Measurements from ENCODE around the gene FBLN5. TPM values are rescaled to one million over a fixed set of nuclear protein-coding genes. Genes with fewer than 3 reads are reported as not detected.
"Not testable (repeated sequence)": the region's sequence is repeated elsewhere in the genome, so short reads cannot be mapped to it uniquely, and the experiment has no call there.

The FBLN5 gene
- total and polyA plus RNA-seq, 9 of the 15 experiments (the other 6 are each of a cell fraction or from before 2014, with no cell fraction given): 0.11 to 0.22 TPM; not detected in 7

DNA sequence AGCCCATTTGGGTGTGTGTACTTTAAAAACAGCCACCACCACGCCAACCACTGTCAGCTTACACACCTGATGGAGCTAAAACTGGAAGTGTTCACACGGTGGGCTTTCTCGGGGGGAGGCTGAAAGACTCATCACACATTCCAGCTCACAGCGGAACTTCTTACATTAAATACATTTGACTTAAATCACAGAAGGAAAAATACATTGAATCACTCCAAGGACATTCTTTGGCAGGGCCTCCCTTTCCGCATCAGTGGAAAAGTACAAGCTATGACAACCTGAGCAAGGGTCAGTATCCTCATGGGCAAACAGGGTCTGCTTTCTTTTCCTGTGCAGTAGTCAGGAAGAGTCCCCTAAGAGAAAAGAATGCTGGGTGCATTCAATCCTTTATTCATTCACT is 49.1 kb downstream of the FBLN5 start:
- CTCF ChIA-PET (ENCODE audit: low intra/inter-chr PET ratio): no interaction called here
- Histone ChIP-seq H3K79me2 (ENCODE audit: control insufficient read depth, insufficient read depth, low read length) (no peaks in the 10 kb centered on the region), H3K4me2 (ENCODE audit: insufficient read depth, low read length) (no peak overlapping the region), H3K27me3 (ENCODE audit: control insufficient read depth in 2 of 2, insufficient read depth in 2 of 2, low read length in 2 of 2) (peaks cover 4 to 29% of the 10 kb centered on the region in 2 experiments), H2AFZ (ENCODE audit: low read depth, low read length) (no peak overlapping the region), H4K20me1 (replicated peaks; ENCODE audit: control insufficient read depth, insufficient read depth, low read length) (no peaks in the 10 kb centered on the region), H3K4me1 (replicated peaks in 1 of 2; ENCODE audit: control insufficient read depth in 2 of 2, insufficient read depth in 2 of 2, low read length in 2 of 2) (no peaks in the 10 kb centered on the region), H3K4me3 (no peak overlapping the region), H3K27ac (ENCODE audit: extremely low read depth, low read depth, low read length) (no peak overlapping the region), H3K9me3 (replicated peaks; ENCODE audit: control insufficient read depth, insufficient read depth, low read depth, low read length) (no peaks in the 10 kb centered on the region), H3K36me3 (ENCODE audit: control insufficient read depth, insufficient read depth, low read length) (no peaks in the 10 kb centered on the region), H3K9ac (ENCODE audit: insufficient read depth in 1 of 2, low read depth in 2 of 2, low read length in 2 of 2) (no peak overlapping the region), H3K9me1 (ENCODE audit: control insufficient read depth, insufficient read depth, low read length) (no peaks in the 10 kb centered on the region)
- intact Hi-C loops (cut with micrococcal nuclease) (loop anchor here (10.0 kb wide), 1 partner anchor 244 kb away; no protein-coding TSS in a partner anchor), in situ Hi-C loops (cut with MboI) (no loop called here)
- FAIRE-seq (no peak), ATAC-seq (no peak), DNase-seq (ENCODE audit: extremely low read depth in 1 of 4, low spot score in 3 of 4) (no peak)
- TF ChIP-seq WHSC1 (IDR thresholded peaks at IDR 0.05; ENCODE audit: low read length) (no peak), CCNT2 (IDR thresholded peaks at IDR 0.05; ENCODE audit: borderline replicate concordance, extremely low read depth, insufficient read length, low read depth, low read length) (no peak), MAFF (IDR thresholded peaks at IDR 0.05; ENCODE audit: low read length) (no peak), SLC30A9 (CRISPR knock-in tag; IDR thresholded peaks at IDR 0.05) (no peak), SREBF1 (IDR thresholded peaks at IDR 0.05; ENCODE audit: borderline replicate concordance, low read depth, low read length) (no peak), ZNF24 (IDR thresholded peaks at IDR 0.05) (no peak), ZEB2 (IDR thresholded peaks at IDR 0.05) (no peak), CHD4 (IDR thresholded peaks at IDR 0.05; ENCODE audit: insufficient read depth, insufficient replicate concordance, low read depth, low read length, poor library complexity, severe bottlenecking) (no peak), FOXA1 (IDR thresholded peaks at IDR 0.05; ENCODE audit: borderline replicate concordance) (no peak), ZNF75A (CRISPR knock-in tag; IDR thresholded peaks at IDR 0.05) (no peak), CREBBP (IDR thresholded peaks at IDR 0.05; ENCODE audit: low read depth, low read length) (no peak), ZNF589 (CRISPR knock-in tag; IDR thresholded peaks at IDR 0.05; ENCODE audit: low read depth) (no peak), JUNB (CRISPR knock-in tag; conservative IDR thresholded peaks at IDR 0.05) (no peak), GATAD2A (IDR thresholded peaks at IDR 0.05) (no peak)
- 15% methylated on average over 5 of the region's 5 CpGs for WGBS (ENCODE audit: insufficient coverage, low coverage, missing lambda C conversion rate)
- no TSS peak for BruUV-seq (replicated peaks)
- POLR2A ChIA-PET: no interaction called here

GRCh38 chr14:91897716-91898115 is 49.8 kb downstream of the FBLN5 start:
- H3K9me1 ChIP-seq (ENCODE audit: control insufficient read depth, insufficient read depth, low read length); DNase-seq (ENCODE audit: extremely low read depth in 1 of 4, low spot score in 3 of 4); H2AFZ ChIP-seq (ENCODE audit: low read depth, low read length); H3K79me2 ChIP-seq (ENCODE audit: control insufficient read depth, insufficient read depth, low read length); H3K4me2 ChIP-seq (ENCODE audit: insufficient read depth, low read length); H3K27ac ChIP-seq (ENCODE audit: extremely low read depth, low read depth, low read length); POLR2A ChIA-PET; H3K4me1 ChIP-seq (replicated peaks in 1 of 2; ENCODE audit: control insufficient read depth in 2 of 2, insufficient read depth in 2 of 2, low read length in 2 of 2); in situ Hi-C loops (cut with MboI); H3K36me3 ChIP-seq (ENCODE audit: control insufficient read depth, insufficient read depth, low read length); BruUV-seq (replicated peaks); H3K9me3 ChIP-seq (replicated peaks; ENCODE audit: control insufficient read depth, insufficient read depth, low read depth, low read length); ATAC-seq; H3K4me3 ChIP-seq; H3K9ac ChIP-seq (ENCODE audit: insufficient read depth in 1 of 2, low read depth in 2 of 2, low read length in 2 of 2); FAIRE-seq; CTCF ChIA-PET (ENCODE audit: low intra/inter-chr PET ratio); H4K20me1 ChIP-seq (replicated peaks; ENCODE audit: control insufficient read depth, insufficient read depth, low read length): not testable (repeated sequence)
- H3K27me3 ChIP-seq (ENCODE audit: control insufficient read depth in 2 of 2, insufficient read depth in 2 of 2, low read length in 2 of 2): peaks cover 4 to 29% of the 10 kb centered on the region in 2 experiments
- intact Hi-C loops (cut with micrococcal nuclease): loop anchor here (10.0 kb wide), 1 partner anchor 243 kb away; no protein-coding TSS in a partner anchor
- 2% methylated on average over 5 of the region's 5 CpGs for WGBS (ENCODE audit: insufficient coverage, low coverage, missing lambda C conversion rate)

All from K562 (cell line).